HG02571 (cell line): Measurements from ENCODE around the gene URI1.
A peak's percentile ranks its signal among the peaks of the same experiment; 100 is the strongest.
"Not testable (repeated sequence)": the region's sequence is repeated elsewhere in the genome, so short reads cannot be mapped to it uniquely, and the experiment has no call there.

Experiments used
- ATAC-seq: cut with Tn5 transposase; IDR thresholded peaks from one replicate; pipeline ENCODE4 v1.9.1; 2021; ENCODE audit warnings: mild to moderate bottlenecking, moderate library complexity; ENCODE audit not compliant: unreplicated experiment

URI1 gene

GRCh38 chr19:30020189-30020588, 78.2 kb downstream of the URI1 start:
- no peak for ATAC-seq

DNA sequence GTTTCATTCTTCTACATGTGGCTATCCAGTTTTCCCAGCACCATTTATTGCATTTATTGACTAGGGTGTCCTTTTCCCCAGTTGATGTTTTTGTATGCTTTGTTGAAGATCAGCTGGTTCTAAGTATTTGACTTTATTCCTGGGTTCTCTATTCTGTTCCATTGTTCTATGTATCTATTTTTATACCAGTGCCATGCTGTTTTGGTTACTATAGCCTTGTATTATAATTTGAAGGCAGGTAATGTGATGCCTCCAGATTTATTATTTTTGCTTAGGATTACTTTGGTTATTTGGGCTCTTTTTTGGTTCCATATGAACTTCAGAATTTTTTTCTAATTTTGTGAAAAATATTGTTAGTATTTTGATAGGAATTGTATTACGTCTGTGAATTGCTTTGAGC, 80.6 kb downstream of the URI1 start:
- no peak for ATAC-seq

DNA sequence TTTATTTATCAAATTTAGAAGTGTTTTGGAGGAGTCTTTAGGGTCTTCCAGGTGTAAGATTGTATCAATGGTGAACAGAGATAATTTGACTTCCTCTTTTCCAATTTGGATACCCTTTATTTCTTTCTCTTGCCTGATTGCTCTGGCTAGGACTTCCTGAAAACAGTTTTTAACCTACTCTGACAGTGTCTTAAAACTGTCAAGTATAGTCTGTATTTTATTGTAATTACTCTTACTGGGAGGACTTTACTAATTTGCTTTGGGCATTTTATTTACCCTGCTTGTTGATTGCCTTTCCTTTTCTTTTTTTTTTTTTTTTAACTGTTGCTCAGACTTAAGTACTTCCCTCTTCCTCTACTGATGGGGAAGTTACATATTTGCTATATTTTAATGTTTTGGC, 81.3 kb downstream of the URI1 start:
- no peak for ATAC-seq

GRCh38 chr19:30024091-30024490, 82.1 kb downstream of the URI1 start:
- no peak for ATAC-seq

DNA sequence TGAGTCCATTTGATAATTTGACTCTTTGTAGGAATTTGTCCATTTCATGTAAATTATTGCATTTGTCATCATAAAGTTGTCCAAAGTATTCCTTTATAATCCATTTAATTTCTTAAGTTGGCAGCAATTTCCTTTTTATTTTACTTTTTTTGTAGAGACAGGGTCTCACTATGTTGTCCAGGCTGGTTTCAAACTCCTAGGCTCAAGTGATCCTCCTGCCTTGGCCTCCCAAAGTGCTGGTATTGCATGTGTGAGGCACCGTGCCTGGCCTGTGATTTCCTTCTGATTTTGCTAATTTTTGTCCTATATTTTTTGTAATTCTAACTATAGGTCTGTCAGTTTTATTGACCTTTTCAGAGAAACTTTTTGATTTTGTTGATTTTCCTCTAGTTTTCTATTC, 84.9 kb downstream of the URI1 start:
- ATAC-seq = no peak

DNA sequence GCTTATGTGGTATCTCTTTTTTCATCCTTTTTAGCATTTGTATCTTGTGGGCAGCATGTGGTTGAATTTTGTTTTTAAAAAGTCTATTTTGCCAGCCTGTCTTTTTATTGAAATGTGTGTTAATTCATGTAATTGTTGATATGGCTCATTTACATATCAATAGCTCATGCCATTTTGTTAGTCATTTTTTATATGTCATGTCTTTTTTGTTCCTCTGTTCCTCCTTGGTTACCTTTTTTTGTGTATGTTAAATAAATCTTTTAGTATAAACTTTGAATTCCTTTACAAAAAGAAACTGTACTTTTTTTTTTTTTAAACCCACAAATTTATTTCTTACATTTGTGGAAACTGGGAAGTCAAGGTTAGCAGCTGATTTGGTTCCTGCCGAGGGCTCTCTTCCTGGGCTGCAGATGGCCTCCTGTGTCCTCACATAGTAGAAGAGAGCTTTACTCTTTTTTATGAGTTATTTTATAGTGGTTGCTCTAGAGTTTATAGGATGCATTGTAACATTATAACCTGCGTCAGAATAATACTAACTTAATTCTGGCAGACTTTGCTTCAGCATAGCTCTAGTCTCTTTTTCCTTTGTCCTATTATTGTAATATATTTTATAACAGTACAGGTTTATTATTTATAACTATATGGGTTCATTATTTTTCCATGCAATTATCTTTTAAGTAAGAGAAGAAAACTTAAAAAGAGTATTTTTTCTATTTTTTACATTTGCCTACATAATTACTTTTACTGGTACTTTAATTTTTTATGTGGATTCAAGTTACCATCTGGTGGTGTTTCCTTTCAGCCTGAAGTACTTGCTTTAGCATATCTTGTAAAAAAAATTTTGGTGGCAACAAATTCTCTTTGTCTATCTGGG, 86.3 kb downstream of the URI1 start:
- ATAC-seq = no peak

DNA sequence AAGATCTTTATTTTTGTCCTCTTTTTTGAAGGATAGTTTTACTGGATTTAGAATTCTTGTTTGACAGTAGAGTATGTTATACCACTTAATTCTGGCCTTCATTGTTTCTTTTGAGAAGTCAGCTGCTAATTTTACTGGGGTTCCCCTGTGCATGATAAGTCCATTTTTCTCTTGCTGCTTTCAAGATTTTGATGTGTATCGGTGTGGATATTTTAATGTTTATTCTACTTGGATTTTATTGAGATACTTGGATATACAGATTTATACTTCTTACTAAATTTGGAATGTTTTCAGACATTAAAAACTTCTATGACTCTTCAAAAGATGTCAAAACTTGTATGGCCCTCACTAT, 86.9 kb downstream of the URI1 start:
- ATAC-seq = no peak

DNA sequence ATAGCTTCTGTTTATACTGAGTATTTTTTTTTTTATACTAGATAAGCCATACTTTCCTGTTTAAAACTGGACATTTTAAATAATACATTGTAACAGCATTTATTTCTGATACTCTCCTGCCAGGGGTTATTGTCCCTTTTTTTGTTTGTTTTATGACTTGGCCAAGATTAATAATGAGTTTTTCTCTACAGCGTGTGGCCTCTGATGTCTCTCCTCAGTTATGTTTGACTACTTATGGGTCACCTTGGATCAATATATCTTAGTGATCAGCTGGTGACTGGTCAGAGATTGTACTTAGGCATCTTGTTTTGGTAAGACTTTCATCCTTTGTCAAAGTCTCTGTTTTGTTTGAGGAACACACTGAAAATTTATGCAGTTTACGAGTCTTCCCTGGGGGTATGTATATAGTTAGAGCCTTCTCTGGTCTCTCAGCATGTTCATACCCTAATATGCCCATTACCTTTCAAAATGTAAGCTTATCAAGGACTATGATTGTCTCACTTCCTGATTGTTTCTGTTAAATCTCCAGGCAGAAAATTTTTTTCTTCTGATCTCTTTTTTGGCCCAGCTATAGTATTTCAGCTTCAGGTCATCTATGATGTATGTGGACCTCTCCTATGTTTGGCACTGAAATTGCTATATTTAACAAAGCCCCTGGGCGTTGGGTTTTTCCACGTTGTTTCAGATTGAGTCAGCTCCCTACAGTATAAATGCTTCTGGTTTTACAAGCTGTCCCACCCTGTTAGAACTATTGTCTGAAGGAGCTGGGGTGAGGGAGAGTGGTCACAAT, 87.9 kb downstream of the URI1 start:
- ATAC-seq = peak; percentile 70

DNA sequence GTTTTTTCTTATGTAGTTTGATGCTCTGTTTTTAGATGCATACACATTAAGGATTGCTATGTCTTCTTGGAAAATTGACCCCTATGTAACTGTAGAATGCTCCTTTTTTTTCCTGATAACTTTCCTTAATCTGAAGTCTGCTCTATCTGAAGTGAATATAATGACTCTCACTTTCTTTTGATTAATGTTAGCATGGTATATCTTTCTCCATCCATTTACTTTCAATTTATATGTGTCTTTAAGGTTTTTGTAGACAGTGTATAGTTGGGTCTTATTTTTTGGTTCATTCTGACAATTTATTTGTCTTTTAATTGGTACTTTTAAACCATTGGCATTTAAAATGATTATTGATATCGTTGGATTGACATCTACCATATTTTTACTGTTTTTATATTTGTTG, 92.3 kb downstream of the URI1 start:
- ATAC-seq = no peak

GRCh38 chr19:30036154-30037129, 94.4 kb downstream of the URI1 start:
- no peak for ATAC-seq

DNA sequence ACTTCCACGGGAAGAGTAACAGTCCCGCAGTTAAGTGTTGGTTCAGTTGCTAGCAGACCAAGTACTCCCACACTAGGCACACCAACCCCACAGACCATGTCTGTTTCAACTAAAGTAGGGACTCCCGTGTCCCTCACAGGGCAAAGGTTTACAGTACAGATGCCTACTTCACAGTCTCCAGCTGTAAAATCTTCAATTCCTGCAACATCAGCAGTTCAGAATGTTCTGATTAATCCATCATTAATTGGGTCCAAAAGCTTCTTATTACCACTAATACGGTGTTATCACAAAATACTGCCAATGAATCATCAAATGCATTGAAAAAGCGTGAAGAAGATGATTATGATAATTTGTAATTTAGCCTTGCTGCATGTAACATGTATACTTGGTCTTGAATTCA, 95.8 kb downstream of the URI1 start:
- ATAC-seq = no peak

DNA sequence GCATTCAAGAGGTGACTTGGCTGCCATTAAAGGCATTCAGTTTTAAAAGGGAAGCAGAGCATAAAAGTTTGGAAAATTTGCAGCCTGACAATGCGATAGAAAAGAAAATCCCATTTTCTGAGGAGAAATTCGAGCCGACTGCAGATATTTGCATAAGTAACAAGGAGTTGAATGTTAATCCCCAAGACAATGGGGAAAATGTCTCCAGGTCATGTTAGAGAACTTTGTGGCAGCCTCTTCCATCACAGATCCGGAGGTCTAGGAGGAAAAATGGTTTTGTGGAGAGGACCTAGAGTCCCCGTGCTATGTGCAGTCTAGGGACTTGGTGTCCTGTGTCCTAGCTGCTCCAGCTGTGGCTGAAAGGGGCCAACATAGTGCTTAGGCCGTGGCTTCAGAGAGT, 99.9 kb downstream of the URI1 start:
- not testable (repeated sequence) for ATAC-seq

- ATAC-seq = not testable (repeated sequence)
Measured at GRCh38 chr19:30043008-30043407, 101.0 kb downstream of the URI1 start.

- ATAC-seq = no peak
Measured at GRCh38 chr19:30044273-30045248, 102.5 kb downstream of the URI1 start.

DNA sequence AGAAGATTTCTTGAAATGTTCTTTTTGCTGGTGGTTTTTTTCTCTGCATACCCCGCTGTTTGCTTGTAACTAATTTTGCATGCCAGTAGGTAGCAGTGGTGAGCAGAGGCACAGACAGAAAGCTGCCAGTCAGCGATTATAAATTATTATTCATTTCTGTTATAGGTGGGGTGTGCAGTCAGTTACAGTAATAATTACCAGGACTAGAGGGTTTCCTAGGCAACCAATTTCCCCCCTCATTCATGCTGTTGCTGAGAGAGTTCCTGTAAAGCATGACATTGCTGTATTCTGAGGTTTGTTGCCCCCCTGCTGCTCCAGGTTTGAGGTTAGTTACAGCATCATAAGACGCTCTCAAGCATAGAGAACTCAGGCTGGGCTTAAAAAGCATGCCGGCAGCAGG, 104.5 kb downstream of the URI1 start:
- no peak for ATAC-seq

- ATAC-seq = no peak
Measured at GRCh38 chr19:30047432-30047831, 105.4 kb downstream of the URI1 start.

GRCh38 chr19:30049226-30049625, 107.2 kb downstream of the URI1 start:
- no peak for ATAC-seq

DNA sequence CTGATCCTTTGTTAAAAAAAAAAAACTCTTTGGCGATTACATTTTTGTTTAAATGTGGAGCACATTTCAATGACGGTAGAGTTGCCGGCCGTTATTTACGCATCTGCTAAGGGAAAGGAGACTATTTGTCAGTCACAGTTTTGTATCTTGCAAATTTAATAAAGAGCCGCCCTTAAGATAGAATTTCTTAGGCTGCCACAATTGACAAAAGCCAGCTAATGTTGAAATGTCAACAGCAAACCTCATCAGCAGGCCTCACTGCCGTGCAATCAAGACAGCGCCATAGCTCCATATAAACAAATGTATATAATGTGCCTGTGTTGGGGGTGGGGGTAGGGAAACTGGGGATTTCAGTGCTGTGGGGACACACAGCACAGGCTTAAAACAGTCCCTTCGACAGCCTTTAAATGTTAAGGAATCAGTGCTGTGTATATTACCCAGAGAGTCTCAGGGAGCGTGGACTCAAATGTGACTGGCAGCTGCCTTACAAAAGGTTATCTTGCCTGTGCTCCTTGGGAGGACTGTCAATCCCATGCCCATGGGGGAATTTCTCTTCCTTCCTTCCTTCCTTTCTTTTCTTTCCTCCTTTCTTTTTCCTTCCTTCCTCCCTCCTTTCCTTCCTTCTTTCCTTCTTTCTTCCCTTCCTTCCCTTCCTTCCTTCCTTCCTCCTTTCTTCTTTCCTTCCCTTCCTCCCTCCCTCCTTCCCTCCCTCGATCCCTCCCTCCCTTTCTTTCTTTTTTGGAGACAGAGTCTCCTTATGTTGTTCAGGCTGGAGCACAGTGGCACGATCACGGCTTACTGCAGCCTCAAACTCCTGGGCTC, 108.0 kb downstream of the URI1 start:
- no peak for ATAC-seq
